Fibroblast of skin of left quadriceps (primary cell): ENCODE measurements around the gene KRTAP5-1.

Experiments used
- DNase-seq, 2 experiments: peaks; one replicate each; pipeline ENCODE4 v3.0.0-alpha.2; 2013; ENCODE audit warnings: low read depth in 2 of 2

KRTAP5-1 gene

GRCh38 chr11:1545432-1545831, 39.7 kb downstream of the KRTAP5-1 start:
- no peak for DNase-seq

GRCh38 chr11:1544536-1544935, 40.5 kb downstream of the KRTAP5-1 start:
- DNase-seq: no peak

- no peak for DNase-seq
Observed at GRCh38 chr11:1543606-1544263, 41.3 kb downstream of the KRTAP5-1 start.

- no peak for DNase-seq
Observed at GRCh38 chr11:1542267-1542666, 42.8 kb downstream of the KRTAP5-1 start.

- no peak for DNase-seq
Observed at GRCh38 chr11:1541474-1542204, 43.4 kb downstream of the KRTAP5-1 start.

- DNase-seq: no peak
Observed at GRCh38 chr11:1540074-1540473, 45.0 kb downstream of the KRTAP5-1 start.

GRCh38 chr11:1538153-1538552, 46.9 kb downstream of the KRTAP5-1 start:
- DNase-seq: no peak

- no peak for DNase-seq
Observed at GRCh38 chr11:1536065-1536843, 48.8 kb downstream of the KRTAP5-1 start.

GRCh38 chr11:1534682-1535081, 50.4 kb downstream of the KRTAP5-1 start:
- no peak for DNase-seq
